GM12874 (cell line): ENCODE measurements around the gene EML5.

Experiments used
- CTCF ChIP-seq: IDR thresholded peaks from 2 replicates; pipeline ENCODE4 v1.5.1; 2011; ENCODE audit warnings: low read depth, mild to moderate bottlenecking, control low read depth, low read length, moderate library complexity; ENCODE audit not compliant: insufficient read depth

Gene EML5

GRCh38 chr14:88616697-88617096, 176.1 kb downstream of the EML5 start:
- TF ChIP-seq CTCF = no peak

DNA sequence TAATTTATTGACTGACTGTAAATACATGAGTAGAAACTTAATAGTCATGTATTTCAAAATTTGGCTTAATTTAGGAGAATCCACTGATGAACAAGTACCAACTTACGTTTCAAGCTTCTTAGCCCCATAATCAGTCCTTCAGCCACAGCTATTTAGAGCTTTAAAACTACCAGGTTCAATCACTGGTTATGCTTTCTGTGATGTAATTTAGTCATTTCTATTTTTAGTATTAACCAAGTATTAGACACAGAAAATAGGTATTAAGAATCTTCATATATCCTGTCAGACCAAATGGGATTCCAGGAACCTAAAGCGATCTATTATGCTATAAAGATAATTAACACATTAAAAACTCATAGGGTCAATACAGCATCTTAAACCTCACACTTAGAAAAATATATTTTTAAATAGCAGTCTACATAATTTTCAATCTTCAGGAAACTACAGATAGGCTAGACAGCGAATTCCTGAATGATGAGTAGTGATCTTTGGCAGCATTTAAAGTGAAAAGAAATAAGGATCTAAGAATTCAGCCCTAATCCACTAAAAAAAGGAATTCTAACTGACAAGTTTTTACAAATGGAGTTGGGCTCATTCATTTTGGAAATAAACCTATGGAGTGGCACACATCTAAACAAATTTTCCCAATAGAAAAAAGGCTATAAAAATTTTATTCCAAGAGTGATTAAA, 178.4 kb downstream of the EML5 start:
- TF ChIP-seq CTCF = no peak

- TF ChIP-seq CTCF = no peak
These were observed 179.2 kb downstream of the EML5 start for GRCh38 chr14:88613552-88614010.

GRCh38 chr14:88612981-88613380, 179.8 kb downstream of the EML5 start:
- no peak for TF ChIP-seq CTCF

DNA sequence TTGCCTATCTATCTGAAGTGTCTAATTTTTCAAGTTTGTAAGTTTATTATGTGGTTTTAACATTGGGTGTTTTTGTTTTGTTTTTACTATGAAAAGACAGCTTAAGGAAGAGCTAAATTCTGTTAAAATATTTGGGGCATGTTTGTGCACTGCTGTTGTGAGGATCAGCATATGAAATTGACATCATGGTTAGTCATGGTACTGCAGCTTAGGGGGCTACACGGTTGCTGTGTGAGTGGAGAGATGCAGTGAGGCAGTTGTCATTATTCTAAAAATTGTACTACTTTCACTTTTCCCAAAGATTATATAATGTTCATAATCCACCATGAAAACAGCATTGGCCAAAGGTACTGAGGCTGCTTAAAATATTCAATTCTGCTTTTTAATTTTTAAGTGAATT, 180.9 kb downstream of the EML5 start:
- TF ChIP-seq CTCF = no peak

GRCh38 chr14:88607829-88608228, 184.9 kb downstream of the EML5 start:
- no peak for TF ChIP-seq CTCF

DNA sequence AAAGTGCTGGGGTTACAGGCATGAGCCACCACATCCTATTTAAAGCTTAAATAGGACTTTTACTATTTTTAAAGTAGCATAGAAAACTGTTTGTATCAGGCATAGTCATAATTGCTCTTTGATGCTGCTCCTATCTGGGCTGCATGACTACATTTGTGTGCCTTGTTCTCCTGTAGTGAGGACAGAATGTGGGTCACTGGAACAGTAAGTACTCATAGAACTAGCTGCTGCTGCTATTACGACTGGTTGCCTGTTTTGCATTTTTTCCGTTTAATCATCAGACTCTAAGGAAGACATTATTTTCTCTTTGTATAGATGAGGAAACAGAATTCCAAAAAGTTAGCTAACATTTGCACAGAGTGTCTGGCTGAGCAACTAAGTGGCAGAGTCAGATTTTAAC, 187.2 kb downstream of the EML5 start:
- TF ChIP-seq CTCF = no peak
